HepG2 (cell line): ENCODE data around the gene C2. TPM values are rescaled to one million over a fixed set of nuclear protein-coding genes. Genes with fewer than 3 reads are reported as not detected.

ENCODE experiments used
- ARNTL ChIP-seq: sonication (generic); formaldehyde crosslinking; IDR thresholded peaks from 2 replicates; pipeline ENCODE4 v1.4.0; 2020; ENCODE audit warnings: mild to moderate bottlenecking, missing genetic modification reagents
- CENPT ChIP-seq: sonication (generic); formaldehyde crosslinking; IDR thresholded peaks from 2 replicates; pipeline ENCODE4 v1.8.0; 2022; ENCODE audit warnings: low read depth, mild to moderate bottlenecking, moderate library complexity, missing genetic modification reagents
- EEA1 ChIP-seq: sonication (generic); formaldehyde crosslinking; IDR thresholded peaks from 2 replicates; pipeline ENCODE4 v1.5.1; 2020; ENCODE audit warnings: mild to moderate bottlenecking, missing genetic modification reagents, borderline replicate concordance
- PITX1 ChIP-seq: sonication (generic); formaldehyde crosslinking; IDR thresholded peaks from 2 replicates; pipeline ENCODE4 v1.5.1; 2020; ENCODE audit warnings: mild to moderate bottlenecking, missing genetic modification reagents
- SAP130 ChIP-seq: IDR thresholded peaks from 2 replicates; pipeline ENCODE4 v1.6.1; 2016; ENCODE audit warnings: low read depth
- SATB2 ChIP-seq: sonication (generic); formaldehyde crosslinking; IDR thresholded peaks from 2 replicates; pipeline ENCODE4 v1.5.0; 2020; ENCODE audit warnings: missing genetic modification reagents
- SETDB1 ChIP-seq: sonication (generic); formaldehyde crosslinking; IDR thresholded peaks from 2 replicates; pipeline ENCODE4 v1.5.1; 2020; ENCODE audit warnings: missing genetic modification reagents, mild to moderate bottlenecking, borderline replicate concordance
- ZNF333 ChIP-seq: sonication (generic); formaldehyde crosslinking; IDR thresholded peaks from 2 replicates; pipeline ENCODE4 v1.4.0; 2020; ENCODE audit warnings: mild to moderate bottlenecking, missing genetic modification reagents, borderline replicate concordance
- ZNF33B ChIP-seq: sonication (generic); formaldehyde crosslinking; IDR thresholded peaks from 2 replicates; pipeline ENCODE4 v1.5.1; 2020; ENCODE audit warnings: mild to moderate bottlenecking, missing genetic modification reagents
- ZNF44 ChIP-seq: sonication (generic); formaldehyde crosslinking; IDR thresholded peaks from 2 replicates; pipeline ENCODE4 v1.5.1; 2020; ENCODE audit warnings: mild to moderate bottlenecking, missing genetic modification reagents
- ZNF549 ChIP-seq: sonication (generic); formaldehyde crosslinking; IDR thresholded peaks from 2 replicates; pipeline ENCODE4 v1.5.0; 2020; ENCODE audit warnings: missing genetic modification reagents
- ZNF563 ChIP-seq: sonication (generic); formaldehyde crosslinking; IDR thresholded peaks from 2 replicates; pipeline ENCODE4 v1.8.0; 2022; ENCODE audit warnings: mild to moderate bottlenecking, moderate library complexity, missing genetic modification reagents
- ZNF644 ChIP-seq: IDR thresholded peaks from 2 replicates; pipeline ENCODE4 v1.6.1; 2016; ENCODE audit warnings: low read depth
- ZNF746 ChIP-seq: sonication (generic); formaldehyde crosslinking; IDR thresholded peaks from 2 replicates; pipeline ENCODE4 v1.8.0; 2022; ENCODE audit warnings: mild to moderate bottlenecking, missing genetic modification reagents
- ZNF776 ChIP-seq: sonication (generic); formaldehyde crosslinking; IDR thresholded peaks from 2 replicates; pipeline ENCODE4 v1.4.0; 2020; ENCODE audit warnings: mild to moderate bottlenecking, missing genetic modification reagents
- ZSCAN12 ChIP-seq: sonication (generic); formaldehyde crosslinking; IDR thresholded peaks from 2 replicates; pipeline ENCODE4 v1.9.0; 2021; ENCODE audit warnings: mild to moderate bottlenecking, missing genetic modification reagents
- polyA plus RNA-seq, 8 experiments: library from polyadenylated mRNA; depleted of rRNA in 3 of 8; stranded (reverse) in 7 of 8; unstranded in 1 of 8; fragments of >200 nt; fragmentation: Illumina TruSeq in 4 of 8; extraction: Trizol in 4 of 8; gene quantifications; 2 replicates each; pipeline versions ENCODE4 v1.2.1 to v1.2.3, GENCODE V29; 2011 to 2016; ENCODE audit warnings: low read depth in 4 of 8, missing spikeins in 1 of 8, mixed read lengths in 1 of 8; ENCODE audit not compliant: insufficient read depth in 1 of 8
- total RNA-seq, 5 experiments: library from RNA; depleted of rRNA; stranded (reverse); fragments of >200 nt; fragmentation: Illumina TruSeq; extraction: Trizol; gene quantifications; 2 replicates each; pipeline ENCODE4 v1.2.3, GENCODE V29; 2016; ENCODE audit warnings: low read depth in 1 of 5
- TF ChIP-seq, protein P1 (sequence below): sonication (generic); formaldehyde crosslinking; IDR thresholded peaks from 2 replicates; pipeline ENCODE4 v1.4.0; 2020; ENCODE audit warnings: mild to moderate bottlenecking, missing genetic modification reagents
- TF ChIP-seq, protein P2 (sequence below): sonication (generic); formaldehyde crosslinking; IDR thresholded peaks from 2 replicates; pipeline ENCODE4 v1.4.0; 2020; ENCODE audit warnings: mild to moderate bottlenecking, missing genetic modification reagents, borderline replicate concordance
- TF ChIP-seq, protein P3 (sequence below): sonication (generic); formaldehyde crosslinking; IDR thresholded peaks from 2 replicates; pipeline ENCODE4 v1.4.0; 2020; ENCODE audit warnings: missing genetic modification reagents, borderline replicate concordance
- TF ChIP-seq, protein P4 (sequence below): sonication (generic); formaldehyde crosslinking; IDR thresholded peaks from 2 replicates; pipeline ENCODE4 v1.9.0; 2021; ENCODE audit warnings: missing genetic modification reagents, mild to moderate bottlenecking, borderline replicate concordance

The C2 gene
- total and polyA plus RNA-seq, 2 of the 13 experiments (the other 11 are each of a cell fraction or from before 2014, with no cell fraction given), result 165 to 307 TPM

DNA sequence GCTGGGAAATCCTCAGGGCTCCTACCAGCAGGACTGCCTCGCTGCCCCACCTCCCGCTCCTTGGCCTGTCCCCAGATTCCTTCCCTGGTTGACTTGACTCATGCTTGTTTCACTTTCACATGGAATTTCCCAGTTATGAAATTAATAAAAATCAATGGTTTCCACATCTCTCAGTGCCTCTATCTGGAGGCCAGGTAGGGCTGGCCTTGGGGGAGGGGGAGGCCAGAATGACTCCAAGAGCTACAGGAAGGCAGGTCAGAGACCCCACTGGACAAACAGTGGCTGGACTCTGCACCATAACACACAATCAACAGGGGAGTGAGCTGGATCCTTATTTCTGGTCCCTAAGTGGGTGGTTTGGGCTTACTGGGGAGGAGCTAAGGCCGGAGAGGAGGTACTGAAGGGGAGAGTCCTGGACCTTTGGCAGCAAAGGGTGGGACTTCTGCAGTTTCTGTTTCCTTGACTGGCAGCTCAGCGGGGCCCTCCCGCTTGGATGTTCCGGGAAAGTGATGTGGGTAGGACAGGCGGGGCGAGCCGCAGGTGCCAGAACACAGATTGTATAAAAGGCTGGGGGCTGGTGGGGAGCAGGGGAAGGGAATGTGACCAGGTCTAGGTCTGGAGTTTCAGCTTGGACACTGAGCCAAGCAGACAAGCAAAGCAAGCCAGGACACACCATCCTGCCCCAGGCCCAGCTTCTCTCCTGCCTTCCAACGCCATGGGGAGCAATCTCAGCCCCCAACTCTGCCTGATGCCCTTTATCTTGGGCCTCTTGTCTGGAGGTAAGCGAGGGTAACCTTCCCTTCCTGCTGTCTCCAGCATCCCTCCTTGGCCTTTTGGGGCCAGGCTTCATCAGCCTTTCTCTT is 18.2 kb downstream of the C2 start, which contains the start of gene CFB (continued):
- TF ChIP-seq, protein P1, sequence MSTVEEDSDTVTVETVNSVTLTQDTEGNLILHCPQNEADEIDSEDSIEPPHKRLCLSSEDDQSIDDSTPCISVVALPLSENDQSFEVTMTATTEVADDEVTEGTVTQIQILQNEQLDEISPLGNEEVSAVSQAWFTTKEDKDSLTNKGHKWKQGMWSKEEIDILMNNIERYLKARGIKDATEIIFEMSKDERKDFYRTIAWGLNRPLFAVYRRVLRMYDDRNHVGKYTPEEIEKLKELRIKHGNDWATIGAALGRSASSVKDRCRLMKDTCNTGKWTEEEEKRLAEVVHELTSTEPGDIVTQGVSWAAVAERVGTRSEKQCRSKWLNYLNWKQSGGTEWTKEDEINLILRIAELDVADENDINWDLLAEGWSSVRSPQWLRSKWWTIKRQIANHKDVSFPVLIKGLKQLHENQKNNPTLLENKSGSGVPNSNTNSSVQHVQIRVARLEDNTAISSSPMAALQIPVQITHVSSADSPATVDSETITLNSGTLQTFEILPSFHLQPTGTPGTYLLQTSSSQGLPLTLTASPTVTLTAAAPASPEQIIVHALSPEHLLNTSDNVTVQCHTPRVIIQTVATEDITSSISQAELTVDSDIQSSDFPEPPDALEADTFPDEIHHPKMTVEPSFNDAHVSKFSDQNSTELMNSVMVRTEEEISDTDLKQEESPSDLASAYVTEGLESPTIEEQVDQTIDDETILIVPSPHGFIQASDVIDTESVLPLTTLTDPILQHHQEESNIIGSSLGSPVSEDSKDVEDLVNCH (CRISPR knock-in tag), result no peak
- TF ChIP-seq SAP130 (CRISPR knock-in tag) (peak; percentile 92), ZNF33B (CRISPR knock-in tag) (no peak), ZNF44 (CRISPR knock-in tag) (no peak; the same call in 1 of the 2 replicates), ZNF644 (no peak), ZNF333 (CRISPR knock-in tag) (peak; percentile 89), SATB2 (CRISPR knock-in tag) (no peak), PITX1 (CRISPR knock-in tag) (peak; percentile 79), CENPT (CRISPR knock-in tag) (no peak), ZSCAN12 (CRISPR knock-in tag) (no peak), ZNF563 (CRISPR knock-in tag) (no peak), ZNF746 (CRISPR knock-in tag) (peak; percentile 88; the same call in 1 of the 2 replicates), ARNTL (peak; percentile 59), ZNF776 (CRISPR knock-in tag) (peak; percentile 77), EEA1 (CRISPR knock-in tag) (peak; percentile 88; the same call in 1 of the 2 replicates), SETDB1 (no peak), ZNF549 (CRISPR knock-in tag) (no peak)
- TF ChIP-seq, protein P2, sequence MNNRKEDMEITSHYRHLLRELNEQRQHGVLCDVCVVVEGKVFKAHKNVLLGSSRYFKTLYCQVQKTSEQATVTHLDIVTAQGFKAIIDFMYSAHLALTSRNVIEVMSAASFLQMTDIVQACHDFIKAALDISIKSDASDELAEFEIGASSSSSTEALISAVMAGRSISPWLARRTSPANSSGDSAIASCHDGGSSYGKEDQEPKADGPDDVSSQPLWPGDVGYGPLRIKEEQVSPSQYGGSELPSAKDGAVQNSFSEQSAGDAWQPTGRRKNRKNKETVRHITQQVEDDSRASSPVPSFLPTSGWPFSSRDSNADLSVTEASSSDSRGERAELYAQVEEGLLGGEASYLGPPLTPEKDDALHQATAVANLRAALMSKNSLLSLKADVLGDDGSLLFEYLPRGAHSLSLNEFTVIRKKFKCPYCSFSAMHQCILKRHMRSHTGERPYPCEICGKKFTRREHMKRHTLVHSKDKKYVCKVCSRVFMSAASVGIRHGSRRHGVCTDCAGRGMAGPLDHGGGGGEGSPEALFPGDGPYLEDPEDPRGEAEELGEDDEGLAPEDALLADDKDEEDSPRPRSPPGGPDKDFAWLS (CRISPR knock-in tag), result no peak
- TF ChIP-seq, protein P3, sequence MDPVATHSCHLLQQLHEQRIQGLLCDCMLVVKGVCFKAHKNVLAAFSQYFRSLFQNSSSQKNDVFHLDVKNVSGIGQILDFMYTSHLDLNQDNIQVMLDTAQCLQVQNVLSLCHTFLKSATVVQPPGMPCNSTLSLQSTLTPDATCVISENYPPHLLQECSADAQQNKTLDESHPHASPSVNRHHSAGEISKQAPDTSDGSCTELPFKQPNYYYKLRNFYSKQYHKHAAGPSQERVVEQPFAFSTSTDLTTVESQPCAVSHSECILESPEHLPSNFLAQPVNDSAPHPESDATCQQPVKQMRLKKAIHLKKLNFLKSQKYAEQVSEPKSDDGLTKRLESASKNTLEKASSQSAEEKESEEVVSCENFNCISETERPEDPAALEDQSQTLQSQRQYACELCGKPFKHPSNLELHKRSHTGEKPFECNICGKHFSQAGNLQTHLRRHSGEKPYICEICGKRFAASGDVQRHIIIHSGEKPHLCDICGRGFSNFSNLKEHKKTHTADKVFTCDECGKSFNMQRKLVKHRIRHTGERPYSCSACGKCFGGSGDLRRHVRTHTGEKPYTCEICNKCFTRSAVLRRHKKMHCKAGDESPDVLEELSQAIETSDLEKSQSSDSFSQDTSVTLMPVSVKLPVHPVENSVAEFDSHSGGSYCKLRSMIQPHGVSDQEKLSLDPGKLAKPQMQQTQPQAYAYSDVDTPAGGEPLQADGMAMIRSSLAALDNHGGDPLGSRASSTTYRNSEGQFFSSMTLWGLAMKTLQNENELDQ (CRISPR knock-in tag), result peak; percentile 82; the same call in 1 of the 2 replicates
- TF ChIP-seq, protein P4, sequence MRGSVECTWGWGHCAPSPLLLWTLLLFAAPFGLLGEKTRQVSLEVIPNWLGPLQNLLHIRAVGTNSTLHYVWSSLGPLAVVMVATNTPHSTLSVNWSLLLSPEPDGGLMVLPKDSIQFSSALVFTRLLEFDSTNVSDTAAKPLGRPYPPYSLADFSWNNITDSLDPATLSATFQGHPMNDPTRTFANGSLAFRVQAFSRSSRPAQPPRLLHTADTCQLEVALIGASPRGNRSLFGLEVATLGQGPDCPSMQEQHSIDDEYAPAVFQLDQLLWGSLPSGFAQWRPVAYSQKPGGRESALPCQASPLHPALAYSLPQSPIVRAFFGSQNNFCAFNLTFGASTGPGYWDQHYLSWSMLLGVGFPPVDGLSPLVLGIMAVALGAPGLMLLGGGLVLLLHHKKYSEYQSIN (CRISPR knock-in tag), result no peak
